Lower leg skin (tissue), 3 donors: ENCODE measurements around the gene CFAP92.

Experiments
- POLR2A ChIP-seq, 2 donors: fragments of 450-650 bp; IDR thresholded peaks; one replicate each; pipeline ENCODE4 v1.6.1; 2016 to 2017; ENCODE audit warnings: antibody characterized with exemption in 2 of 2, mild to moderate bottlenecking in 1 of 2, moderate library complexity in 1 of 2
- TF ChIP-seq, protein P1 (sequence below), 3 donors: fragments of 450-650 bp; IDR thresholded peaks; one replicate each; pipeline ENCODE4 v1.5.1; 2016; ENCODE audit warnings: antibody characterized with exemption in 3 of 3, mild to moderate bottlenecking in 3 of 3, moderate library complexity in 2 of 3

DNA sequence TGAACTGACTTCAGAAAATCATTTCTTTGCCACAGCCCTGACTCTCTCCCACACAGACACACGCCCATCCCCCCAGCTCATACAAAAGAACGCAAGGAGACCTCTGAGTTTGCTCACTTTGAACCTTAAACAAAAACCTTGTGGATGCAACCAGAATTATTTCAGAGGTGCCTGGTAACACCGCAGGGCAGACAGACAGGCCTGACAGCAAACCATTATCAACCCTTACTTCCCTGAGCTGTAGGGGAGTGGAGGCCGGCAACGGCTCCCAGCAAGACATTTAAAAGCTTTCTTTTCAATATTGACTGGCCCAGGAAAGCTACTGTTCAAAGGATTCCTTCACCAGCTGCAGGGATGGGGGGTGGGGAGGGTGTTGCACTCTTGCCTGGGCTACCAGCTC lies 5.2 kb upstream of the CFAP92 start:
- TF ChIP-seq, protein P1, sequence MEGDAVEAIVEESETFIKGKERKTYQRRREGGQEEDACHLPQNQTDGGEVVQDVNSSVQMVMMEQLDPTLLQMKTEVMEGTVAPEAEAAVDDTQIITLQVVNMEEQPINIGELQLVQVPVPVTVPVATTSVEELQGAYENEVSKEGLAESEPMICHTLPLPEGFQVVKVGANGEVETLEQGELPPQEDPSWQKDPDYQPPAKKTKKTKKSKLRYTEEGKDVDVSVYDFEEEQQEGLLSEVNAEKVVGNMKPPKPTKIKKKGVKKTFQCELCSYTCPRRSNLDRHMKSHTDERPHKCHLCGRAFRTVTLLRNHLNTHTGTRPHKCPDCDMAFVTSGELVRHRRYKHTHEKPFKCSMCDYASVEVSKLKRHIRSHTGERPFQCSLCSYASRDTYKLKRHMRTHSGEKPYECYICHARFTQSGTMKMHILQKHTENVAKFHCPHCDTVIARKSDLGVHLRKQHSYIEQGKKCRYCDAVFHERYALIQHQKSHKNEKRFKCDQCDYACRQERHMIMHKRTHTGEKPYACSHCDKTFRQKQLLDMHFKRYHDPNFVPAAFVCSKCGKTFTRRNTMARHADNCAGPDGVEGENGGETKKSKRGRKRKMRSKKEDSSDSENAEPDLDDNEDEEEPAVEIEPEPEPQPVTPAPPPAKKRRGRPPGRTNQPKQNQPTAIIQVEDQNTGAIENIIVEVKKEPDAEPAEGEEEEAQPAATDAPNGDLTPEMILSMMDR (IDR thresholded peaks at IDR 0.05): no peak
- no peak for TF ChIP-seq POLR2A (IDR thresholded peaks at IDR 0.05)
